Cardiac muscle cell (in vitro differentiated cells and primary cell): ENCODE data around the gene GRK5. TPM values are rescaled to one million over a fixed set of nuclear protein-coding genes. Genes with fewer than 3 reads are reported as not detected.

Source experiments
- DNase-seq, 2 donors: peaks; one replicate each; pipeline versions ENCODE4 v3.0.0 to v3.0.0-alpha.2; 2010 to 2017; ENCODE audit warnings: low read depth in 1 of 2, low spot score in 1 of 2
- H3K27ac ChIP-seq: fragments of 200-600 bp; sonication (generic); 2 replicates; pipeline ENCODE4 v1.5.1; 2016
- H3K27me3 ChIP-seq: fragments of 200-600 bp; sonication (generic); 2 replicates; pipeline ENCODE4 v1.6.0; 2016; ENCODE audit warnings: control low read depth
- H3K36me3 ChIP-seq: fragments of 200-600 bp; sonication (generic); 2 replicates; pipeline ENCODE4 v1.5.1; 2016; ENCODE audit warnings: control low read depth
- H3K4me1 ChIP-seq: fragments of 200-600 bp; sonication (generic); 2 replicates; pipeline ENCODE4 v1.8.1; 2017; ENCODE audit warnings: low read depth, mild to moderate bottlenecking, mixed run types
- H3K4me3 ChIP-seq: fragments of 200-600 bp; sonication (generic); 2 replicates; pipeline ENCODE4 v1.5.1; 2016; ENCODE audit warnings: mild to moderate bottlenecking
- H3K9me3 ChIP-seq: fragments of 200-600 bp; sonication (generic); 2 replicates; pipeline ENCODE4 v1.5.1; 2017; ENCODE audit warnings: low read depth, mild to moderate bottlenecking, control low read depth
- CTCF ChIP-seq: IDR thresholded peaks from 2 replicates; pipeline ENCODE4 v1.5.1; 2012; ENCODE audit warnings: low read depth, mild to moderate bottlenecking, low read length
- polyA plus RNA-seq: library from polyadenylated mRNA; unstranded; fragments of >200 nt; fragmentation: Nextera tagmentation; extraction: Ambion mirVana; gene quantifications from 2 replicates; pipeline ENCODE4 v1.2.1, GENCODE V29; 2016
- total RNA-seq: library from RNA; depleted of rRNA; stranded (reverse); fragments of >200 nt; gene quantifications from 2 replicates; pipeline ENCODE4 v1.2.3, GENCODE V29; 2016

Gene GRK5
- total and polyA plus RNA-seq, 2 experiments from 2014 or later = 3.5 to 18.3 TPM

GRCh38 chr10:119346095-119346832 lies 138.9 kb downstream of the GRK5 start:
- Histone ChIP-seq H3K4me1 (peaks cover 18% of the 10 kb centered on the region), H3K27me3 (no peaks in the 10 kb centered on the region), H3K9me3 (no peaks in the 10 kb centered on the region), H3K36me3 (no peaks in the 10 kb centered on the region), H3K27ac (no peak overlapping the region), H3K4me3 (no peak overlapping the region)
- no peak for TF ChIP-seq CTCF
- no peak for DNase-seq

GRCh38 chr10:119347181-119347974 lies 140.0 kb downstream of the GRK5 start:
- H3K9me3 ChIP-seq = no peaks in the 10 kb centered on the region
- DNase-seq = no peak
- H3K27me3 ChIP-seq = no peaks in the 10 kb centered on the region
- TF ChIP-seq CTCF = no peak
- no peak overlapping the region for H3K27ac ChIP-seq
- H3K4me1 ChIP-seq = peaks cover 9% of the 10 kb centered on the region
- no peaks in the 10 kb centered on the region for H3K36me3 ChIP-seq
- H3K4me3 ChIP-seq = no peak overlapping the region

- H3K27ac ChIP-seq = no peak overlapping the region
- H3K9me3 ChIP-seq = no peaks in the 10 kb centered on the region
- H3K4me3 ChIP-seq = no peak overlapping the region
- H3K36me3 ChIP-seq = no peaks in the 10 kb centered on the region
- H3K4me1 ChIP-seq = peaks cover 4% of the 10 kb centered on the region
- no peak for DNase-seq
- H3K27me3 ChIP-seq = no peaks in the 10 kb centered on the region
- no peak for TF ChIP-seq CTCF
Observed at GRCh38 chr10:119348106-119348505, 140.7 kb downstream of the GRK5 start.

- H3K27me3 ChIP-seq = no peaks in the 10 kb centered on the region
- peak; percentile 40 for TF ChIP-seq CTCF
- H3K27ac ChIP-seq = no peak overlapping the region
- no peak overlapping the region for H3K4me3 ChIP-seq
- H3K36me3 ChIP-seq = no peaks in the 10 kb centered on the region
- DNase-seq = peak in 1 of 2 donors; percentile 84
- peaks cover 9% of the 10 kb centered on the region for H3K4me1 ChIP-seq
- H3K9me3 ChIP-seq = no peaks in the 10 kb centered on the region
Observed at GRCh38 chr10:119348516-119349240, 141.3 kb downstream of the GRK5 start.

GRCh38 chr10:119349341-119349740 lies 142.0 kb downstream of the GRK5 start:
- no peak overlapping the region for H3K4me3 ChIP-seq
- no peaks in the 10 kb centered on the region for H3K27me3 ChIP-seq
- H3K4me1 ChIP-seq = peaks cover 9% of the 10 kb centered on the region
- no peaks in the 10 kb centered on the region for H3K36me3 ChIP-seq
- no peak overlapping the region for H3K27ac ChIP-seq
- no peak for TF ChIP-seq CTCF
- DNase-seq = no peak
- H3K9me3 ChIP-seq = no peaks in the 10 kb centered on the region
